Lung (tissue), 12 donors: ENCODE data around the gene ANKRD52. TPM values are rescaled to one million over a fixed set of nuclear protein-coding genes. Genes with fewer than 3 reads are reported as not detected.

Source experiments
- ATAC-seq: fragments of 200-7000 bp; cut with Tn5 transposase; one replicate; pipeline ENCODE4 v1.9.1; 2020; ENCODE audit warnings: moderate number of reproducible peaks; ENCODE audit not compliant: insufficient read depth, low FRiP score
- DNase-seq, 3 donors: peaks; one replicate each; pipeline ENCODE4 v3.0.0-alpha.2; 2013 to 2017
- H3K27ac ChIP-seq, 2 donors: one replicate each; pipeline ENCODE4 v1.5.1; 2013; ENCODE audit warnings: mild to moderate bottlenecking in 2 of 2, moderate library complexity in 2 of 2, control low read depth in 1 of 2, inconsistent platforms in 1 of 2, low read depth in 1 of 2, low read length in 1 of 2
- H3K27me3 ChIP-seq, 3 donors: one replicate each; pipeline ENCODE4 v1.5.1; 2013; ENCODE audit warnings: low read length in 2 of 3; ENCODE audit not compliant: control insufficient read depth in 3 of 3, insufficient read depth in 3 of 3
- H3K36me3 ChIP-seq, 4 donors: one replicate each; pipeline ENCODE4 v1.5.1; 2013; ENCODE audit warnings: low read length in 4 of 4, mild to moderate bottlenecking in 1 of 4, moderate library complexity in 1 of 4; ENCODE audit not compliant: control insufficient read depth in 4 of 4, insufficient read depth in 4 of 4
- H3K4me1 ChIP-seq, 5 donors: one replicate each; pipeline ENCODE4 v1.5.1; 2013; ENCODE audit warnings: low read length in 5 of 5, mild to moderate bottlenecking in 2 of 5, moderate library complexity in 1 of 5; ENCODE audit not compliant: control insufficient read depth in 5 of 5, insufficient read depth in 5 of 5
- H3K4me3 ChIP-seq: one replicate; pipeline ENCODE4 v1.5.1; 2013; ENCODE audit warnings: mild to moderate bottlenecking, control low read depth, moderate library complexity
- H3K9ac ChIP-seq, 2 donors: one replicate each; pipeline ENCODE4 v1.5.1; 2013; ENCODE audit warnings: low read length in 2 of 2, control low read depth in 1 of 2; ENCODE audit not compliant: insufficient read depth in 1 of 2
- H3K9me3 ChIP-seq, 4 donors: one replicate each; pipeline ENCODE4 v1.5.1; 2013; ENCODE audit warnings: low read length in 3 of 4, mild to moderate bottlenecking in 1 of 4, moderate library complexity in 1 of 4; ENCODE audit not compliant: control insufficient read depth in 4 of 4, insufficient read depth in 3 of 4
- CTCF ChIP-seq: IDR thresholded peaks from 2 replicates; pipeline ENCODE4 v1.5.1; 2012; ENCODE audit warnings: mild to moderate bottlenecking; ENCODE audit errors: control extremely low read depth, extremely low read depth
- WGBS, 2 donors: extraction: QIAGEN DNeasy Blood & Tissue Kit; methylation state at CpG; one replicate each; pipeline ENCODE4 v1.1.7; 2013; 5-methylcytosine and 5-hydroxymethylcytosine counted together
- polyA plus RNA-seq, 2 donors: library from polyadenylated mRNA; stranded (reverse); fragments of 200-250 nt; gene quantifications; one replicate each; pipeline ENCODE4 v1.2.1, GENCODE V29; 2013
- total RNA-seq, 2 donors: library from RNA; depleted of rRNA in 1 of 2; stranded (reverse); fragments of >200 nt in 1 of 2; gene quantifications; one replicate each; pipeline ENCODE4 v1.2.1, GENCODE V29; 2014 to 2021
- donor health status: control.
- donor health status: control.
- donor health status: Bipolar disorder and iron deficiency.
- donor health status: healthy.
- donor health status: DM: yes; HTN: yes; CAD: no.

The ANKRD52 gene
- total and polyA plus RNA-seq, 4 donors, result 9.2 to 38.1 (median 17.9) TPM

- no peak for TF ChIP-seq CTCF
- Histone ChIP-seq H3K27ac (peak overlapping the region; percentile 95 to 97), H3K4me1 (peaks cover 0 to 22% (median 13%) of the 10 kb centered on the region in 5 donors), H3K9me3 (no peaks in the 10 kb centered on the region), H3K36me3 (peaks cover 0 to 14% (median 3%) of the 10 kb centered on the region in 4 donors), H3K27me3 (no peaks in the 10 kb centered on the region), H3K4me3 (peak overlapping the region; percentile 91), H3K9ac (peak overlapping the region in 1 of 2 donors; percentile 73)
- ATAC-seq (peak; percentile 8), DNase-seq (no peak)
- 0 to 1% methylated on average over 10 of the region's 10 CpGs for WGBS, 2 donors
These were observed 41.2 kb upstream of the ANKRD52 start for GRCh38 chr12:56299308-56299852.

DNA sequence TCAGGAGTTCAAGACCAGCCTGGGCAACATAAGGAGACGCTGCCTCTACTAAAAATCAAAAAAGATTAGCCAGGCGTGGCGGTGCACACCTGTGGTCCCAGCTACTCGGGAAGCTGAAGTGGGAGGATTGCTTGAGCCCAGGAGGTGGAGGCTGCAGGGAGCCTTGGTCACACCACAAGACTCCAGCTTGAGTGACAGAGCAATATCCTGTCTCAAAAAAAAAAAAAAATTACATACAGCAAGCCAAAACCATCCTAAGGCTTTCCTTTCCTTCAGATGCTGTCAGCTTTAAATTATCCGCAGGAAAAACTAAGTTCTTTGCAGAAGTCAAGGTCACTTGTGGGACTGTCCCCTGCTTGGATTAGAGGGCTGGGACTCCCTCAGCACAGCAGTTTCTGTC, 40.6 kb upstream of the ANKRD52 start:
- WGBS, 2 donors, result 63 to 74% methylated on average over 5 of the region's 5 CpGs
- Histone ChIP-seq H3K4me3 (peak overlapping the region; percentile 91), H3K27me3 (no peaks in the 10 kb centered on the region), H3K9ac (no peak overlapping the region), H3K4me1 (peaks cover 0 to 22% (median 13%) of the 10 kb centered on the region in 5 donors), H3K27ac (peak overlapping the region in 1 of 2 donors; percentile 95), H3K36me3 (peaks cover 0 to 13% (median 4%) of the 10 kb centered on the region in 4 donors), H3K9me3 (no peaks in the 10 kb centered on the region)
- no peak for TF ChIP-seq CTCF
- ATAC-seq (no peak), DNase-seq (no peak)

- Histone ChIP-seq H3K9me3 (no peaks in the 10 kb centered on the region), H3K4me3 (no peak overlapping the region), H3K36me3 (peaks cover 0 to 10% (median 4%) of the 10 kb centered on the region in 4 donors), H3K9ac (no peak overlapping the region), H3K4me1 (peaks cover 0 to 26% (median 13%) of the 10 kb centered on the region in 5 donors), H3K27ac (no peak overlapping the region), H3K27me3 (no peaks in the 10 kb centered on the region)
- 82 to 91% methylated on average over 8 of the region's 8 CpGs for WGBS, 2 donors
- no peak for ATAC-seq
- DNase-seq, result no peak
- TF ChIP-seq CTCF, result no peak
These were observed 39.2 kb upstream of the ANKRD52 start for GRCh38 chr12:56297400-56297799.

DNA sequence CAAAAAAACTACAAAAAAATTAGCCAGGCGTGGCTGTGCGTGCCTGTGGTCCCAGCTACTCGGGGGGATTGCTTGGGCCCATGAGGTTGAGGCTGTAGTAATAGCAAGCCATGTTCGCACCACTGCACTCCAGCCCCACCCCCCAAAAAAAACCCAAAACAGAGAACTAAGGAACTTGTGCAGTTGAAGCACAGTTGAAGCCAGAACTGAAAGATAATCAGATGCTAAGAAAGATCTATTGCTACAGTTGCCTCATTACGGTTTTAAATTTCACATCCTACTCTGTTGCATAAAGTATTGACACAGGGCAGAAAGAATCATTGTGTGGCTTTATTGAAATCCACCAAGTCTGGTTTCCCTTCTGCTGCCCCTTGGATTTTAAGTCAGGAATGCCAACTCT, 38.1 kb upstream of the ANKRD52 start:
- Histone ChIP-seq H3K4me1 (peaks cover 0 to 28% (median 15%) of the 10 kb centered on the region in 5 donors), H3K9ac (no peak overlapping the region), H3K9me3 (no peaks in the 10 kb centered on the region), H3K36me3 (peaks cover 4 to 14% (median 6%) of the 10 kb centered on the region in 4 donors), H3K4me3 (no peak overlapping the region), H3K27me3 (no peaks in the 10 kb centered on the region), H3K27ac (no peak overlapping the region)
- TF ChIP-seq CTCF, result no peak
- DNase-seq (no peak), ATAC-seq (no peak)
- WGBS, 2 donors, result 47 to 67% methylated on average over 5 of the region's 5 CpGs
